Measurements from ENCODE around the gene GNB1.

The GNB1 gene

DNA sequence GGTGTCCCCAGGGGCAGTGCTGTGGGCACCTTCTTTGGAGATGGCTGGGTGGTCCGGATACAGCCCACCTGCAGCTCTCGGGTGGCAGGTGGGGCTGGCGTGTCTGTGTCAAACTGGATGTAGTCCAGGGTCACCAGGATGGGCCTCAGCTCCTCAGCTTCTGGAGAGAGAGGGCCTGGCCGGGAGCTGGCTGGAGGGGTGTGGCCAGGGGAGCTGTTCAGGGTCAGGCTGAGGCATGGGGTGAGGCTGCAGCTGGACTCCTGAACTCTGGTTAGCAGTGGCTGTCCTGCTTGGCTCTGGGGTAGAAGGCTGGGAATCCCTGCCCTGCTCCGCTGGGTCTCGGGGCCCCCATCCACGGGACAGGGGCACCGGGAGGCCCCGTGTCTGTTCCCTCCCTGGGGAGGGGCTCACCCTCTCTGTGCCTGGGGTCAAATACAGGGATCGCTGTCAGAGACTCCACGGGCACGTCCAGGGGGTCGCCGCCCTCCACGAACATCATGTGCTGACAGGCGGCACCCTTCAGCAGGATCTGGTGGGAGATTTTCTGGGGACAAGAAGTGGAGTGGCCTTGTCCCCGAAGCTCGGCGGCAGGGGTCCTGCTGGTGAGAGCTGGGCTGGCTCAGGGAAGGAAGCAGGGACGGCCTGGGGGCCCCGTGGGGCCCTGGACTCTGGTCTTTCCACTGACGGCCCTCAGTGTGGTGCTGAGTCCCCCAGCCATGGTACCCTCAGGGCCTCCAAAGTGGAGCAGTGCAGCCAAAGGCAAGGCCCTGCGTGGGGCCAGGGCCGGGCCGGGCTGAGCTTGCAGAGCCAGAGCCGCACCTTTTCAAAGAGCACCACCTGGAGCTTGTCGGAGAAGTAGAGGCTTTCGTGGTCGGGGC, 32.3 kb upstream of the GNB1 start:
- DNase-seq (ENCODE audit: low spot score): peak; percentile 94

DNA sequence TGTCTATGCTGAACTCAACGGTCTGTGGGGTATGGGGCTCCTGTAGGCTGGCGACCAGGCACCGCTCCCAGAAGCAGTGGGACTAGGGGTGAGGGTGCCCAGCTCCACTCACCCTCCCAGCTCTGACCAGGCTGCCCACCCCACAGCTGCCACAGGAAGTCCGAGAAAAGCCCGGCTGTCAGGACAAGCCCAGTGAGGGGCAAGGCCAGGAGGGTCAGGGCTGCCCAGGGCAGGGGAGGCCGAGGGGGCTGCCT, 31.7 kb upstream of the GNB1 start:
- DNase-seq (ENCODE audit: low spot score): no peak

DNA sequence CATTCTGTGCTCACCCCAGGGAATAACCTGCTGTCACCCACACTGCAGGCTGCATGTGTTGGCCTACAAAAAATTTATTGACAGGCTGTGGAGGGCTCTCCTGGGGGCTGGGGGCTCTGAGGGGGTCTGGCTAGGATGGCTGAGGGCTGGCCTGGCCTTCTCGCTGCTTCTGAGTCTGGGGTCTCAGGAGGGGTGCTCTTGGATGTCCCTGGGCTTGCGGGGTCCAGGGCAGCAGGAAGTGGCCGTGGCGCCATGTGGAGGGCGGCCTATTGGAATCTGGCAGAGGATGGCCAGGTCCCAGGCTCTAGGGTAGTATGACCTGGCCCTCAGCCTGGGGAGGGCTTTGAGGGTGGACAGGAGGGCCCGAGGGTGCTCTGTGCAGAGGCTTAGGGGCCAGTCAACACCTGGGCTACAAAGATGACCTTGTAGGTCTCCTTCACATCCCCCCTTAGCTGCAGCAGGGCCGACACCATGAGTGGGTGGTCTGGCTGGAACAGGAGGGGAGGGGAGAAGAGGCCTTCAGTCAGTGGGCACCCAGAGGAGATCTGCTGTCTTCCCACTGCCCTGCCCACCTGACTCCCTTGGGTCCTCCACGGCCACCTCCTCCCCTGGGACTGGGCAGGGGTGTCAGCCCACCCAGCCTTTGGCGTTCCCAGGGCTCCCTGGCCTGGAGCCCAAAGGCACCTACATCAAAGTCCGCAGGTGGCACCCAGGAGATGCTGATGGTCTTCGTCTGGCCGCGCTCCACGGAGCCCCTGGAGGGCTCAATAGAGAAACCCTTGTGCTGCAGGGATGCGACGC, 31.2 kb upstream of the GNB1 start:
- DNase-seq (ENCODE audit: low spot score): no peak

DNA sequence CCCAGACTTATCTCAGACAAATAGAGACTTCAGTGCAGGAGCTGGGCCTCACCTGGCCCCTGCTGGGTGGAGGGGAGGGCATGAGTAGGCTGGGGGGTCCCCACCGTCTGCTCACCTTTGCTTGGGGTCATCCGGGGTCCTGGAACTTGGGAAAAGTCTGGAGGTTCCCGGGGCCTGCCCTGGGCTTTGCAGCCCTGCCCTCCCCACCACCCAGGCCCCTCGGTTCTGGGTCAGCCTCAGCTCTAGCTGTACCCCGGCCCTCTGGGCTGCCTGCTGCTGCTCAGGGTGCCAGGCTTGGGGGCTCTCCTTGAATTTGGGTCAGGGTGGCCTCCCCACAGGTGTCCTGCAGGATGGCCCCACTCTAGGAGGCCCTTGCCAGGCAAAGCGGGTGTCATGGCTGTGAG, 30.6 kb upstream of the GNB1 start:
- no peak for DNase-seq (ENCODE audit: low spot score)

DNA sequence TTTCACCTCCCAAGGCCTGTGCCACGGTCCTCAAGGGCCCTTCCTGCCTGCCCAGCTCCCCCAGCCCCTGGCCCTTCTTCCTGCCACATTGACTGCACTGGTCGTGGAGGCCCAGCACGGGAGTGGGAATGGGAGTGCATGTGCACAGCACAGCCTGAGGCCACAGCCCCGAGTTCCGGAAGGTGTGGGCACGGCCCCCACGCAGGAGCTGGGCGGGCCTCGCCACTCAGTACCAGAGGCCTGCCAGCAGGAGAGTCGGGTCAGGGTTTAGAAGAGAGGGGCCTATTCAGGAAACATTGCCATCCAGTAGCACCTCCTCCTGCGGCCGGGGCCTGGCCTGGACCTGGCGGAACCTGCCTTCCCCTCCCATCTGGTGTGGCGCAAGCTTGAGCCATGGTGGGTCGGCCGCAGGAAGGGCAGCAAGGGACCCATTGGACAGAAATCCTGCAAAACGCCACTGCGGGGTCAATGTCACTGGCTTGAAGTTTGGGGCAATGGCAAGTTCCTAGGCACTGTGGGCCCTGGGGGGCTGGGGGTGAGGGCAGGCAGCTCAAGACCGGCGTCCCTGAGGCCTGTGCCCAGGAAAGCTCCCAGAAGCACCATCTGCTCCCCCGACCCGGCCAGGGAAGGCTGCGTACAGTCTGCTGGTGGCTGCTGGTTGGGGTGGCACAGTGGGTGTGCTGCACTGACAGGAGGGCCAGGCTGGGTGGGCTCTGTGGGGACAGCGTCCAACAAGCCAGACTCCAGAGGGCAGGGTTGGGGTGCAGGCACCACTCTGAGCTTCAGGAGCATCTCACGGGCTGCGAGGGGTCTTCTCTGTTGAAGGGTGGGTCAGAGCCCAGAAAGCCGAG, 29.9 kb upstream of the GNB1 start:
- no peak for DNase-seq (ENCODE audit: low spot score)

DNA sequence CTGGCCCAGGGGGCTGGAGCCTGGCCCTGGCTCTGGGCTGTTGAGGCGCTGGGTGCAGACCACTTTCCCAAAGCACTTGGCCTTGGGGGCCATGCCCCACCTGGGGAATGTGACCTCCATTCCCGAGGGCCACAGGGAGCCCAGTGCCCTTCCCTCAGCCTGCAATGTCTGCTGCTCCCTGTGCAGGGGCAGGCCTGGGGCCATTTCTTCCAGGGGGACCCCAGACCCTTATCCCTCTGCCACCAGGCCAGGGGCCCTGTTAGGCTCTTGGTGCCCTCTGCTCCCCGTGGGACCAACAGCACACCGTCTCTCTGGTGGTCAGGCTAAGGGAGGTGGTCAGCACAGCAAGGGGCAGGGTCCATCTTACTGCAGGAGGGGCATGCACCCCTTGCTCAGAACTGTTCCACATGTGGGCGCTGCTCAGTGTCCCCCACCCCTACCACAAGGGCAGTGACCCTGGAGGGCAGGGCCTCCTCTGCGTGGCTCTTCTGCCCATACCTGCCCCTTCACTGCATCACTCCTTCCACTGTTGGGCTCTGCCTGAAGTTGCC, 29.2 kb upstream of the GNB1 start:
- no peak for DNase-seq (ENCODE audit: low spot score)

DNA sequence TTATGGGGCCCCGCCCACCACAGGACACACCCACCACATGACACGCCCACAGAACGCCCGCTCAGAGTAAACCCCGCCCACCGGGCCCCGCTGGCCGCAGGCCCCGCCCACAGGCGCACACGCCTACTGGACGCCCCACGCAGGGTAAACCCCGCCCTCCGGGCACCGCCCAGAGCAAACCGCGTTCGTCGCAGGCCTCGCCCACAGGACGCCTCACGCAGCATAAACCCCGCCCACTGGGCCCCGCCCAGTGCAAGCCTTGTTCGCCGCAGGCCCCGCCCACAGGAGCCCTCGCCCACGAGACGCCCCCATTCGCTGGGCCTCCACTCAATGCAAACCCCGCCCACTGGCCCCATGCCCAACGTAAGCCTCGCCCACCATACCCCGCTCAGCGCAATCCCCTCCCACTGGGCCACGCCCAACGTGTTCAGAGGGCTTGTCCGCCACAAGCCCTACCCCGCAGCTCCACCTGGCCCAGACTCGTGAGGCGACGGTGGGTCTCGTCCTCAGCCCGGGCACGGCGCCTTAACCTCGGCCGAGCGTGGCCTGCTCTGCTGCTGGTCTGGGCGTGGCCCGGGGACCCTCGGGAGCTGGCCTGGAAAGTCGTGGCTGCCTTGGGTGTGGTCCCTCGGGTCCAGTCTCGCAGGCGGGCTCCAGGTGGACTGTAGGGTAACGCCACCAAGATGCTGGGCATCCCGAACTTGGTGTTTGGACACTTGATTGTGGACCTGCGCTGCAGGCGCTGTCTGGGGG, 28.6 kb upstream of the GNB1 start:
- peak; percentile 99 for DNase-seq (ENCODE audit: low spot score)

DNA sequence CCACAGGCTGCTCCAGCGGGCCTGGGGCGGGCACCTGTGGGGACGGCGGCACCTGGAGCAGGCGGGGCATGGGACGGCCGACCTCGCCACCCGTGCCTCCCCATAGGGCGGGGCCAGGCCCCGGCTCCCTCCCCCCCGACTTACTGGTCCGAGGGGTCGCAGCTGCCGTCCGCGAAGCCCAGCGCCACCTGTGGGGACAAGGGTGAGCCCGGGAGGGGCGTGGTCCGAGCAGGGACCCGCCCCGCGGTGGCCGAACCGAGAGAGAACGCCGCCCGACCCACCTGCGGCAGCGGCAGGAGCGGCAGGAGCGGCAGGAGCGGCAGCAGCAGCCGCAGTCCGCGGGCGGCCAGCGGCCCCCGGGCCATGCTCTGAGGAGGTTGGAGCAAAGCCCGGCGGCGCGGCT, 28.0 kb upstream of the GNB1 start, which contains the start of gene TMEM52:
TSS of gene TMEM52 (minus strand) at position 379 of the 403 bp plus-strand sequence. CDS start at position 365, 14 bp downstream.
- DNase-seq (ENCODE audit: low spot score): no peak

DNA sequence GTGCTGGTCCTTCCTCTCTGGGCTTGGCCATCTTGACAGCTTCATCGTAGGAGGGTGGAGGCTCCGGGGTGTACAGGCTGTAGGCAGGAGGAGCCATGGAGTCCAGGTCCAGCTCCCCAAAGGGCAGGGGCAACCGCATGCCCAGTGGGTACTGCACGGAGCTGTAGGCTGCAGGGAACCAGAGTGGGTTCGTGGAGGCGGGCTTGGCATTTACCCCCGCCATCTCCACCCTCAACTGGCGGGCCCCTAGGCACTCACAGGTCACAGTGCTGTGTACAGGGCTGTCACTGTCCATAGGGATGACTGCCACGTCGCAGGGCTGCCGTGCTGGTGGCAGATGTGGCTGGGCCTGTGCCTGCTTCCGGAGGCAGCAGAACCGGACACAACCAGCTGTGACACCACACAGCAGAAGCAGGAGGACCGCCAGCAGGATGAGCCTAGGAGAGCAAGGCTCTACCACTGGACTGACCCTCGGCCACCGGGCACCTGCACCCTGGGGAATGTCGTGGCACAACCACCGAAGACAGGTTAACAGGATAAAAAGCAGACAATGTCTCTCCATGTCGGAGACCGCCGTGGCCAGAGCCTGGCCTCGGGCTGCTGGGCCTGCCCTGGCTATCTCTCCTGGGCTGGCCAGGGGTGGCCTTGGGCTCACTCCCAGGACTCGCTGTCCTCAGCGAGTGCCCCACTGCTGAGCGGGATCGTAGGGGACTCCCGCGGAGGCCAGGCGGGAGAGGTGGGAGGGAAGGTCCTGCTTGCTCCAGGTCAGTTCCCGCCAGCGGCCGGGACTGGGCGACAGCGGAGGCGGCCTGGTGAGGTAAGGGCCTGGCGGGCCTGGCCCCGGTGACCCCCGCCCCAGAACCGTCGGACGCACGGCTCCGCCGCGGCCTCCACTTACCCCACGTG, 27.4 kb upstream of the GNB1 start:
- no peak for DNase-seq (ENCODE audit: low spot score)

DNA sequence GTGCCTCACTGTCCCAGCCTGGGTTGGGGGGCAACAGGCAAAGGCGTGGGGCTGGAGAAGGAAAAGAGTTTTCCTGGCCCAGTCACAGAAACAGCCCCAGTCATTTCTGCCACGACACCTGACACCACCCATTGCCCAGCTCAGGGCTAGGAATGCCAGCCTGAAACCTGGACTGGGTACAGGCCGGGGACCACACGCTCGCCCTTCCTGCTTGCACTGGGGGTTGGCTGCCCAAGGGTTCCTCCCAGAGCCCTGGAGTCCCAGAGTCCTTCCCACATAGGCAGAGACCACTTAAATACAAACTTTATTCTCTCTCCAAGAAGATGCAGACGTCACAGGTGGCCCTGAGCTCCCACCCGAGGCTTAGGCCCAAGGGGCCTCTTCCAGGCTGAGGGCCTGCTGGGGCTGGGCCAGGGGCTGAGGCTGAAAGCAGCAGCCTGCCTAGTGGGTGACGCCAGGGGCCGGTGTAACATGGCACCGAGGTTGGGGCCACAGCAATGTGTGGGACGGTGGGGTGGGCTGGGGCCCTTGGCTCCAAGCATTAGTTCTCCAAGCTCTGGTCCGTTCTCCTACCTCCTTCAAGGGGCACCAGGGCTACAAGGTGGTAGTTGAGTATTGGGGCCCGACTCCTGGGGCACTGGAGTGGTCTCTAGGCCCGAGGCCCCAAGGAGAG, 26.6 kb upstream of the GNB1 start:
- DNase-seq (ENCODE audit: low spot score): no peak

DNA sequence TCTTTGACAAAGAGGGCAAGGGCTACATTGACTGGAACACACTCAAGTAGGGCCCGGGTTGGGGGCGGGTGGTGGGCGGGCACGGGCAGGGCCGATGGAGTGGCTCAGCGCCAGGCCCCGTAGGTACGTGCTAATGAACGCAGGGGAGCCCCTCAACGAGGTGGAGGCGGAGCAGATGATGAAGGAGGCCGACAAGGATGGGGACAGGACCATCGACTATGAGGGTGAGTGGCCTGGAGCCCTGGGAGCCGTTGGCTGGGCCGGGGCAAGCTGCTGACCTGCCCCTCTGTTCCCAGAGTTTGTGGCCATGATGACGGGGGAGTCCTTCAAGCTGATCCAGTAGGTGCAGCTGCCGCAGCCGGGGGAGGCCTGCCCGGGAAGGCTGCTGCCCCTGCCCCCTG, 26.0 kb upstream of the GNB1 start:
- no peak for DNase-seq (ENCODE audit: low spot score)

DNA sequence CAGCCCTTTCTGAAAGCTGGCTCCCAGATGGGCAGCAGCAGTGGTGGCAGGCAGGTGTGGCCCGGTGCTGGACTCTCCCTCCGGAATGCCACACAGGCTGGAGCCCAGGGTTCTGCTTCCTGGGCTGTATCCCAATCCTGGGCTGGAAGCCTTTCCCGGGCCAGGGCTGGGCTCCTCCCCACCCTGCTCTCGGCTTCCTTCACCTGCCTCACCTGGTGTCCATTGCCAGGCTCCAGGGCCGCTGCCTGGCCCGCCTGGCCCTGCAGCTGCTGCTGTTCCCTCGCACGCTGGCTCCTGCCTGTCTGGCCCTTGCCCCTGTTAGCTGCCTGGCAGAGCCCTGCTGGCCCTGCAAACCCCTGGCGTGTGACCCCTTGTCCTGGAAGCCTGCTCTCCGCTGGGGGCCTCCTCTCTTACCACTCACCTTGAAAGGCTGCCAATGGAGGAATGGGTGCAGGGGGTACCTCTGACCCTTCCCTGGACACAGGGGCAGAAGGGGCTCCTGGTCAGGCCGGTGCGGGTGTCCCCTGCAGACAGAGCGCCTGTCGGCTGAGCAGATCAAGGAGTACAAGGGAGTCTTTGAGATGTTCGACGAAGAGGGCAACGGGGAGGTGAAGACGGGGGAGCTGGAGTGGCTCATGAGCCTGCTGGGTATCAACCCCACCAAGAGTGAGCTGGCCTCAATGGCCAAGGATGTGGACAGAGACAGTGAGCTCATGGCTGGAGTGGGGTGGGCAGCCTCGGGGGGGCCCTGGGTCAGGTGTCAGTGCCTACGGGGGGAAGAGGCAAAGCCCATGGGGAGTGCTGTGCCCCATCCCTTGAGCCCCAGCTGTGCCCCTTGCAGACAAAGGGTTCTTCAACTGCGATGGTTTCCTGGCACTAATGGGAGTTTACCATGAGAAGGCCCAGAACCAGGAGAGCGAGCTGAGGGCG, 25.3 kb upstream of the GNB1 start:
- DNase-seq (ENCODE audit: low spot score): no peak

DNA sequence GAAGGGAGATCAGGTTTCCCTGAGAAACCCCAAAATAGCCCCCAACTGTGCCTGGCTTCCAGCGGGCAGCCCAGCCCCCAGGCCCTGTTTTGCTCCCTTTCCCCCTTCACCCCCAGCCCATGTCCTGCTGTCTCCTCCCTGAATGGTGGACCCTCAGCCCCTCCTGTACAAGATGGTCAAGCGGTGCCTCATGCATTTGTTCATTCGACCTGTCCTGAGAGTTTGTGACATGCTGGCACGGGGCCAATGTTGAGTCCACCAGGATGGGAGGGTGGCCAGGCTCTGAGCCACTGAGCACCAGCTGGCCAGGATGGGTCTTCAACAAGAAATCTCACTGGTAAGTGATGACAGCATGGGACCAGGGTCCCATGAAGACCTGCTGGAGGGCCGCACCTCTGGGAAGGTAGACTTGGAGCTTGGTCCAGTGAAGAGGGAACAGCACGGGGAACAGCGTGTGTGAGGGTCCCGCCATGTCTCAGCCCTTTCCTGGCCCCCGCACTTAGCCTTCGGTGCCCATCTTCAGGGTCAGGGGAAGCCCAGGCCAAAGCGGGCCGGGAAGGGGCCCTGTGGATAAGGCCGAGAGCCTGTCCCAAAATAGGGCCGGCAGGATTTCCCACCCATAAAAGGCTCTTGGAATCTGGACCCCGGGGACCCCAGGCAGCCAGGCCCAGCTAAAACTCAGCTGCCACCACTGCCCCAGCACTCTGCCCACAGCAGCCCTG, 24.2 kb upstream of the GNB1 start, which contains the start of gene CALML6:
TSS of gene CALML6 (plus strand) at position 290 of the 722 bp plus-strand sequence. CDS start at position 311, 21 bp downstream.
- no peak for DNase-seq (ENCODE audit: low spot score)

DNA sequence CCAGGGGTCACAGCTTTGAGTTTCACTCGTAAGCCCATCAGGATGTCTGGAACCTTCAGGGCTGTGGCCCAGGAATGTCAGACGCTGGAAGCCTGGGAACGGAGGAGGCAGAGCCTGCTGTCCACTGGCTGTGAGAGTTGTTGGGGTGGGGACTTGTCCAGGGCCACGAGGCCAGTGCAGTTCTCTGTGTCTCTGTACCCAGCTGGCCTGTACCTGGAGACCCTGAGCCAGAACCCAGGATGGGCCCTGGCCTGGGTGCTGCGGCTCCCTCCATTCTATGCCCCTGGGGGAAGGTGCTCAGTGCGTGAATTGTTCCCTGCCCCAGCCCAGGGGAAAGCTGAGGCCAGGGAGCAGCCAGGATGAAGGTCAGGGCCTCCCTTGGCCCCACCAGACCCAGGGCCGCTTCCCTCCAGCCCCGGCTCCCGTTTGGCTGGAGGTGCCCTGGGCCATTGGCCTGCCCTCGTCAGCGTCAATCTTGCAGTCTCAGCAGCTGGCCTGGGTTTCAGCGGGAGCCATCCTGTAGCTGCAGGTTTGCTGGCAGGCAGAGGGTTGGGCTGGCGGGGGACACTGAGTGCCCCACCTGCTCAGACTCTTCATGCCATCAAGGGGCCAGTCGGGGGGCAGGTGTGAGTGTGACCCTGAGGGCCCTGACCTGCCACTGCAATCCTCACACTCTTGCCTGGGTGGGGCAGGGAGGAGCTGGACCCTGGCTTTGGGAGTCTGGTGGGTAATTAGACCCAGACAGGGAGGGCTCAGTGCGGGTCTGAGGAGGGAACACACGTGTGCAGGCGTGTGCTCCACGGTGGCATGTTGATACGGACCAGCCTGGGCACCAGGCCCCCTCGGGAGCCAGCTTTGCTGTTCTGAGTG, 23.4 kb upstream of the GNB1 start:
- no peak for DNase-seq (ENCODE audit: low spot score)

DNA sequence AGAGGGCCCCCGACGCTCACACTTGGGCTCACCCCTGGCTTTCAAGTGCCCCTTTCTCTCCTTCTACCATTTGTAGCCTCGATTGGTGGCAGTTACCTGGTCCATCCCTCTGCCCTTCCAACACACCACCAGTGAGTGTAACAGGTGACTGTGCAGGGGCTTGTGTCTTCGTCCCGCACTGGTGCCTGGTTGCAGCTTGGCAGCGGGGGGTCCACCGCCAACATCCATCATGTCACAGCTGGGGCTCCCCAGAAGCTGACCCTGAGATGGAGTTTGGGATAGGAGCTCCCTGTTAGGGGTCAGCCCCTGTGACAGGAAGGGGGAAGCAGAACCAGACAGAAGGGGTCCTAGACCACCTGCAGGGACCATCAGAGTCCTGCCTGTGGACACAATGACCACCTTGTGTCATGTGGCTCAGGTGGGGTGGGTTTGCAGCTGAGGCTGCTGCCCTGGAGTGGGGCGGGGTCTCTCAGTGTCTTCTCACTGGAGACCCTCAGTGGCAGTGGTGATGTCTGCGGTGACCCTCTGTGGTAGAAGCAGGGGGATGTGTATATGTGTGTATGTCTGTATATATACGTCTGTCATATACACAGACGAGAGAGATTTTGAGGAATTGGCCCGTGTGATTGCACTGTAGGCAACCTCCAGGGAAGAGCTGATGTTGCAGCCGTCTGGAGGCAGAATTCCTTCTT, 20.6 kb upstream of the GNB1 start:
- no peak for DNase-seq (ENCODE audit: low spot score)

DNA sequence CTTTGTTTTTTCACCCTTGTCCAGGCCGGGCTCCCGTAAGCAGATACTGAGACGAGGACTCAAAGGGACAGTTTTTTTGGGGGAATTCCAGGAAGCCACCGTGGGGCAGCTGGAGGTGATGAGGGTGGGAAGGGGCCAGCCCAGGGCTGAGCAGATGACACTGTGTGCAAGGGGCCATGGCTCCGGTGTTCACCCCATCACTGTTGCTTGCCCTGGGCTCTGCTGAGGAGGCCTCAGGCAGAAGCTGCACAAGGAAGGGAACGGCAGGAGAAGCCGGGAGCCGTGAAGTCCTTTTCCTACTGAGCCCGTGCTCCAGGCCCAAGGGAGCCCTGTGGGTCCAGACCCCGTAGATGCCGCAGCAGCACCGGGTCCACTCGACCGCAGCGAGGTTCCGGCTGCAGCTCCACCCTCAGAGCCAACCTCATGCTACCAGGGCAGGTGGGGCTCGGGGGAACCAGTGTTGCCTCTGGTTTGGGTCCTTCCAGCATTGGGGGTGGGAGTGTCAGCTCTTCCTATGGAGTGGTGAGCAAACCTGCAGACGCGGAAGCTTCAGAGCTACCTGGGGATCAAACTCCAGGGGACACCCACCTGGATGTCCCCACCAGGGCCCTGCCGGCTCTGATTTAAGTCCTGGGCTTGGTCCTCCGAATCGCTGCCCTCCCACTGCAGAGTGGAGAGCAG, 19.9 kb upstream of the GNB1 start:
- no peak for DNase-seq (ENCODE audit: low spot score)

Measured in HuH-7.5 (cell line).